Measurements from ENCODE around the gene ADAD2. TPM values are rescaled to one million over a fixed set of nuclear protein-coding genes. Genes with fewer than 3 reads are reported as not detected.

Gene ADAD2
- not detected for total RNA-seq
- polyA plus RNA-seq (2013, experiment 1 of 2) = 0.21 TPM
- not detected for polyA plus RNA-seq (2013, experiment 2 of 2)
- long read RNA-seq, experiment 1 = 0 reads
- long read RNA-seq, experiment 2 = 0 reads
- long read RNA-seq, experiment 3 = 0 reads
- long read RNA-seq, experiment 4 = 0 reads

GRCh38 chr16:84190731-84191388 is at the start of gene ADAD2:
Gene ADAD2, plus strand, starts transcription at chr16:84191157. Its CDS starts 74 bp downstream, at chr16:84191231.
- H3K9me3 Mint-ChIP-seq = no peaks in the 10 kb centered on the region
- peak; percentile 85 for DNase-seq
- H3K9ac ChIP-seq (ENCODE audit: extremely low read depth, low read length, poor library complexity, severe bottlenecking) = no peak within 1 kb of the TSS
- no peaks in the 10 kb centered on the region for H3K27me3 ChIP-seq (ENCODE audit: control insufficient read depth, insufficient read depth, low read length, poor library complexity, severe bottlenecking)
- no peak within 1 kb of the TSS for H3K4me3 ChIP-seq (ENCODE audit: low read length)
- H3K4me1 Mint-ChIP-seq = peaks cover 5% of the 10 kb centered on the region
- H3K4me1 ChIP-seq (ENCODE audit: control insufficient read depth, insufficient read depth, low read length) = no peaks in the 10 kb centered on the region
- H3K4me3 Mint-ChIP-seq = no peak within 1 kb of the TSS
- no peak within 1 kb of the TSS for H3K27ac Mint-ChIP-seq
- no peaks in the 10 kb centered on the region for H3K9me3 ChIP-seq (ENCODE audit: control insufficient read depth, low read length)
- no peaks in the 10 kb centered on the region for H3K36me3 Mint-ChIP-seq (ENCODE audit: low read depth)
- no peaks in the 10 kb centered on the region for H3K36me3 ChIP-seq (ENCODE audit: control insufficient read depth, insufficient read depth, low read length)
- H3K27ac ChIP-seq (ENCODE audit: low read depth, low read length) = no peak within 1 kb of the TSS
- H3K27me3 Mint-ChIP-seq (ENCODE audit: insufficient read depth) = peaks cover 4% of the 10 kb centered on the region
- TF ChIP-seq, protein P1, sequence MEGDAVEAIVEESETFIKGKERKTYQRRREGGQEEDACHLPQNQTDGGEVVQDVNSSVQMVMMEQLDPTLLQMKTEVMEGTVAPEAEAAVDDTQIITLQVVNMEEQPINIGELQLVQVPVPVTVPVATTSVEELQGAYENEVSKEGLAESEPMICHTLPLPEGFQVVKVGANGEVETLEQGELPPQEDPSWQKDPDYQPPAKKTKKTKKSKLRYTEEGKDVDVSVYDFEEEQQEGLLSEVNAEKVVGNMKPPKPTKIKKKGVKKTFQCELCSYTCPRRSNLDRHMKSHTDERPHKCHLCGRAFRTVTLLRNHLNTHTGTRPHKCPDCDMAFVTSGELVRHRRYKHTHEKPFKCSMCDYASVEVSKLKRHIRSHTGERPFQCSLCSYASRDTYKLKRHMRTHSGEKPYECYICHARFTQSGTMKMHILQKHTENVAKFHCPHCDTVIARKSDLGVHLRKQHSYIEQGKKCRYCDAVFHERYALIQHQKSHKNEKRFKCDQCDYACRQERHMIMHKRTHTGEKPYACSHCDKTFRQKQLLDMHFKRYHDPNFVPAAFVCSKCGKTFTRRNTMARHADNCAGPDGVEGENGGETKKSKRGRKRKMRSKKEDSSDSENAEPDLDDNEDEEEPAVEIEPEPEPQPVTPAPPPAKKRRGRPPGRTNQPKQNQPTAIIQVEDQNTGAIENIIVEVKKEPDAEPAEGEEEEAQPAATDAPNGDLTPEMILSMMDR (conservative IDR thresholded peaks at IDR 0.05) = no peak
- WGBS, 2 experiments (ENCODE audit: insufficient coverage in 1 of 2, insufficient read length in 1 of 2) = 90 to 93% methylated on average over 33 to 47 of the region's 47 CpGs

DNA sequence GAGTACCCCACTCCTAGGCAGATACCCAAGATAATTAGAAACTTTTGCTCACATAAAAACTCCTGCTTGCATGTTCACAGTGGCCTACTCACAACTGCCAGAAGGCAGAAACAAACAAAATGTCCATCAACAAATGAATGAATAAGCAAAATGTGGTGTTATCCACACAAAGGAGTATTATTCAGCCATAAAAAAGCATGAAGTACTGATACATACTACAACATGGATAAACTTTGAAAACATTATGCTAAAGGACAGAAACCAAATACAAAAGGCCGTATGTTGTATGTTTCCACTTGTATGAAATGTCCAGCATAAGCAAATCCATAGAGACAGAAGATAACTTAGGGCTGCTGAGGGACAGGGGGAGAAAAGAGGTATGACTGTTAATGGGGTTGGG is 47.9 kb upstream of the ADAD2 start:
- H3K36me3 Mint-ChIP-seq (ENCODE audit: low read depth) = peaks cover 11% of the 10 kb centered on the region
- H3K4me1 Mint-ChIP-seq = peaks cover 19% of the 10 kb centered on the region
- peaks cover 2% of the 10 kb centered on the region for H3K9me3 Mint-ChIP-seq
- H3K4me3 Mint-ChIP-seq = peak overlapping the region; percentile 97
- 88 to 100% methylated on average over 1 of the region's 1 CpG for WGBS, 2 experiments (ENCODE audit: insufficient coverage in 1 of 2, insufficient read length in 1 of 2)
- peaks cover 12% of the 10 kb centered on the region for H3K9me3 ChIP-seq (ENCODE audit: control insufficient read depth, low read length)
- peaks cover 20% of the 10 kb centered on the region for H3K27me3 ChIP-seq (ENCODE audit: control insufficient read depth, insufficient read depth, low read length, poor library complexity, severe bottlenecking)
- H3K4me3 ChIP-seq (ENCODE audit: low read length) = peak overlapping the region; percentile 96
- no peak overlapping the region for H3K27ac Mint-ChIP-seq
- peaks cover 3% of the 10 kb centered on the region for H3K36me3 ChIP-seq (ENCODE audit: control insufficient read depth, insufficient read depth, low read length)
- TF ChIP-seq, protein P1 (conservative IDR thresholded peaks at IDR 0.05) = no peak
- no peak overlapping the region for H3K9ac ChIP-seq (ENCODE audit: extremely low read depth, low read length, poor library complexity, severe bottlenecking)
- H3K27ac ChIP-seq (ENCODE audit: low read depth, low read length) = no peak overlapping the region
- H3K27me3 Mint-ChIP-seq (ENCODE audit: insufficient read depth) = peaks cover 18% of the 10 kb centered on the region
- no peak for DNase-seq
- H3K4me1 ChIP-seq (ENCODE audit: control insufficient read depth, insufficient read depth, low read length) = peaks cover 2% of the 10 kb centered on the region

- peak overlapping the region; percentile 96 for H3K4me3 ChIP-seq (ENCODE audit: low read length)
- peak overlapping the region; percentile 68 for H3K9ac ChIP-seq (ENCODE audit: extremely low read depth, low read length, poor library complexity, severe bottlenecking)
- H3K4me1 ChIP-seq (ENCODE audit: control insufficient read depth, insufficient read depth, low read length) = no peaks in the 10 kb centered on the region
- peaks cover 12% of the 10 kb centered on the region for H3K9me3 ChIP-seq (ENCODE audit: control insufficient read depth, low read length)
- TF ChIP-seq, protein P1 (conservative IDR thresholded peaks at IDR 0.05) = no peak
- H3K36me3 Mint-ChIP-seq (ENCODE audit: low read depth) = peaks cover 11% of the 10 kb centered on the region
- H3K27me3 ChIP-seq (ENCODE audit: control insufficient read depth, insufficient read depth, low read length, poor library complexity, severe bottlenecking) = peaks cover 20% of the 10 kb centered on the region
- peaks cover 14% of the 10 kb centered on the region for H3K4me1 Mint-ChIP-seq
- peak overlapping the region; percentile 97 for H3K4me3 Mint-ChIP-seq
- peak; percentile 68 for DNase-seq
- H3K36me3 ChIP-seq (ENCODE audit: control insufficient read depth, insufficient read depth, low read length) = peaks cover 3% of the 10 kb centered on the region
- H3K27ac Mint-ChIP-seq = peak overlapping the region; percentile 92
- H3K27me3 Mint-ChIP-seq (ENCODE audit: insufficient read depth) = peaks cover 18% of the 10 kb centered on the region
- peaks cover 2% of the 10 kb centered on the region for H3K9me3 Mint-ChIP-seq
- 35 to 50% methylated on average over 2 to 12 of the region's 13 CpGs for WGBS, 2 experiments (ENCODE audit: insufficient coverage in 1 of 2, insufficient read length in 1 of 2)
- H3K27ac ChIP-seq (ENCODE audit: low read depth, low read length) = no peak overlapping the region
These were observed 47.2 kb upstream of the ADAD2 start for GRCh38 chr16:84143784-84144199.

Measured in endodermal cell (in vitro differentiated cells).